ENCODE data around the gene ANKS4B. TPM values are rescaled to one million over a fixed set of nuclear protein-coding genes. Genes with fewer than 3 reads are reported as not detected.
"Not testable (repeated sequence)": the region's sequence is repeated elsewhere in the genome, so short reads cannot be mapped to it uniquely, and the experiment has no call there.

ANKS4B gene
- total and polyA plus RNA-seq, 2 donors (not counting 3 experiments of a cell fraction or from before 2014, with no cell fraction given): not detected

GRCh38 chr16:21248179-21248578, 14.7 kb downstream of the ANKS4B start:
- BruUV-seq (replicated peaks); H3K4me2 ChIP-seq (ENCODE audit: insufficient read depth, low read length); POLR2A ChIA-PET; H3K79me2 ChIP-seq (ENCODE audit: control insufficient read depth, insufficient read depth, low read length); H3K9me1 ChIP-seq (replicated peaks; ENCODE audit: control insufficient read depth, extremely low read depth, insufficient read depth, low read length); intact Hi-C loops (cut with micrococcal nuclease); dilution Hi-C loops (cut with MboI; ENCODE audit: extremely low pct_ligation_motif_present, low sequenced_read_pairs); H2AFZ ChIP-seq (ENCODE audit: low read depth, low read length); H3K9ac ChIP-seq (replicated peaks; ENCODE audit: extremely low read depth, insufficient read depth, low read length); H3K27ac ChIP-seq (ENCODE audit: insufficient read depth, low read depth, low read length); H3K36me3 ChIP-seq (ENCODE audit: control insufficient read depth in 2 of 2, extremely low read depth in 1 of 2, insufficient read depth in 2 of 2, low read length in 2 of 2); H3K4me3 ChIP-seq (replicated peaks in 1 of 3; ENCODE audit: insufficient read depth in 1 of 3, low read depth in 1 of 3, low read length in 3 of 3); H3K27me3 ChIP-seq (ENCODE audit: control insufficient read depth in 2 of 2, insufficient read depth in 2 of 2, low read length in 2 of 2); H4K20me1 ChIP-seq (replicated peaks; ENCODE audit: control insufficient read depth, extremely low read depth, insufficient read depth, low read length); DNase-seq (ENCODE audit: low read depth, low spot score); H3K9me3 ChIP-seq (replicated peaks; ENCODE audit: control insufficient read depth, insufficient read depth, low read length); H3K4me1 ChIP-seq (ENCODE audit: control insufficient read depth, extremely low read depth, insufficient read depth, low read length); FAIRE-seq: not testable (repeated sequence)
- CTCF ChIA-PET: interaction anchor here (0.7 kb wide), 1 partner anchor 18 kb away, joined by 3 read pairs; no protein-coding TSS in a partner anchor

GRCh38 chr16:21250072-21250923, 16.8 kb downstream of the ANKS4B start:
- intact Hi-C loops (cut with micrococcal nuclease): no loop called here
- BruUV-seq (replicated peaks): no TSS peak

More at GRCh38 chr16:21250072-21250923, 16.8 kb downstream of the ANKS4B start:
- H3K79me2 ChIP-seq (ENCODE audit: control insufficient read depth, insufficient read depth, low read length): no peaks in the 10 kb centered on the region
- H2AFZ ChIP-seq (ENCODE audit: low read depth, low read length): no peak overlapping the region
- ChIA-PET POLR2A (no interaction called here), CTCF (no interaction called here)
- FAIRE-seq (no peak), DNase-seq (ENCODE audit: low read depth, low spot score) (no peak)
- H3K27ac ChIP-seq (ENCODE audit: insufficient read depth, low read depth, low read length): no peak overlapping the region
- H4K20me1 ChIP-seq (replicated peaks; ENCODE audit: control insufficient read depth, extremely low read depth, insufficient read depth, low read length): no peaks in the 10 kb centered on the region
- H3K9me1 ChIP-seq (replicated peaks; ENCODE audit: control insufficient read depth, extremely low read depth, insufficient read depth, low read length): no peaks in the 10 kb centered on the region
- no peak overlapping the region for H3K4me3 ChIP-seq (replicated peaks in 1 of 3; ENCODE audit: insufficient read depth in 1 of 3, low read depth in 1 of 3, low read length in 3 of 3)
- no peak for TF ChIP-seq POLR2AphosphoS5 (IDR thresholded peaks at IDR 0.05; ENCODE audit: insufficient read depth, low read depth, low read length)
- no peak for TF ChIP-seq FOS (IDR thresholded peaks at IDR 0.05; ENCODE audit: borderline replicate concordance, insufficient read depth, low read length)
- no peak for TF ChIP-seq EZH2 (IDR thresholded peaks at IDR 0.05; ENCODE audit: borderline replicate concordance, low read depth, low read length, severe bottlenecking)
- no peak for TF ChIP-seq CTCF (IDR thresholded peaks at IDR 0.05; ENCODE audit: extremely low read depth in 1 of 2, insufficient read depth in 1 of 2, low read depth in 1 of 2, low read length in 2 of 2)
- TF ChIP-seq MYC (IDR thresholded peaks at IDR 0.05; ENCODE audit: low read depth, low read length): no peak
- TF ChIP-seq POLR2A (IDR thresholded peaks at IDR 0.05; ENCODE audit: low read depth, low read length): no peak
- TF ChIP-seq JUN (IDR thresholded peaks at IDR 0.05; ENCODE audit: borderline replicate concordance, insufficient read depth, insufficient read length, low read depth): no peak
- TF ChIP-seq MAX (IDR thresholded peaks at IDR 0.05; ENCODE audit: insufficient read depth, insufficient read length): no peak
- TF ChIP-seq GATA2 (IDR thresholded peaks at IDR 0.05; ENCODE audit: insufficient read depth, insufficient read length, low read depth, low read length): no peak
- no peaks in the 10 kb centered on the region for H3K4me1 ChIP-seq (ENCODE audit: control insufficient read depth, extremely low read depth, insufficient read depth, low read length)
- H3K36me3 ChIP-seq (ENCODE audit: control insufficient read depth in 2 of 2, extremely low read depth in 1 of 2, insufficient read depth in 2 of 2, low read length in 2 of 2): no peaks in the 10 kb centered on the region
- H3K4me2 ChIP-seq (ENCODE audit: insufficient read depth, low read length): no peak overlapping the region
- dilution Hi-C loops (cut with MboI; ENCODE audit: extremely low pct_ligation_motif_present, low sequenced_read_pairs): no loop called here
- H3K27me3 ChIP-seq (ENCODE audit: control insufficient read depth in 2 of 2, insufficient read depth in 2 of 2, low read length in 2 of 2): peaks cover 0 to 4% of the 10 kb centered on the region in 2 experiments
- no peak overlapping the region for H3K9ac ChIP-seq (replicated peaks; ENCODE audit: extremely low read depth, insufficient read depth, low read length)
- H3K9me3 ChIP-seq (replicated peaks; ENCODE audit: control insufficient read depth, insufficient read depth, low read length): no peaks in the 10 kb centered on the region

Measured in endothelial cell of umbilical vein (primary cell).